Inferior parietal cortex (tissue), 1 donor: ENCODE data around the gene GPAM.
A peak's percentile ranks its signal among the peaks of the same experiment; 100 is the strongest.
"Not testable (repeated sequence)": the region's sequence is repeated elsewhere in the genome, so short reads cannot be mapped to it uniquely, and the experiment has no call there.

Experiments used
- DNase-seq: peaks from one replicate; pipeline ENCODE4 v3.0.0-alpha.2; 2016; ENCODE audit errors: extremely low spot score

The GPAM gene

DNA sequence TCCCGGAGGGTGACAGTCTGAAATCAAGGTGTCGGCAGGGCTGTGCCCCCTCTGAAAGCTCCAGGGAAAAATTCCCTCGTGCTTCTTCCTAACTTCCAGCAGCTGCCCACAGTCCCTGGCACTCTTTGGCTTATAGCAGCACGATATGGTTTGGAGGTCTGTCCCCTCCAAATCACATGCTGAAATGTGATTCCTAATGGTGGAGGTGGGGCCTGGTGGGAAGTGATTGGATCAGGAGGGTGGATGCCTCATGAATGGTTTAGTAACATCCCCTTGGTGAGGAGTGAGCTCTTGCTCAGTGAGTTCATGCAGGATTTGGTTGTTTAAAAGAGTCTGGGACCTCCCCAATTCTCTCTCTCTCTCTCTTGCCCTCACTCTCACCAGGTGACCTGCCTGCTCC, 51.1 kb downstream of the GPAM start:
- no peak for DNase-seq

DNA sequence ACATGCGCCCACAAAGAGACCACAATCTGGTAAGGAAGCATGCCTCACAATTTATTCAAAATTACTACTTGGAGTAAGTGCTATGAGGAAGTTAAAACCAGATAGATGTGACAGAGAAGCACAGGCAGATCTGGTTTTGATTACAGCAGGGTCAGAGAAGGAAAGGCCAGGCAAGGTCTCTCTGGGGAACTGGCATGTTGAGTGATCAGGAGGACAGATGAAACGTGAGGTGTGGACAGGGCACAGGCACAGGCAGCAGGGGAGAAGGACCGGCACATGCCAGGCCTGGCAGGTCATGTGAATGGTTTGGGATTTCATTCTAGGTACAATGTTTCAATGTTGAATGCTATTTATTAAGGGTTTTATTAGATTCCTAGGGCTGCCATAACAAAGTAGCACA, 51.6 kb downstream of the GPAM start:
- DNase-seq, result no peak

DNA sequence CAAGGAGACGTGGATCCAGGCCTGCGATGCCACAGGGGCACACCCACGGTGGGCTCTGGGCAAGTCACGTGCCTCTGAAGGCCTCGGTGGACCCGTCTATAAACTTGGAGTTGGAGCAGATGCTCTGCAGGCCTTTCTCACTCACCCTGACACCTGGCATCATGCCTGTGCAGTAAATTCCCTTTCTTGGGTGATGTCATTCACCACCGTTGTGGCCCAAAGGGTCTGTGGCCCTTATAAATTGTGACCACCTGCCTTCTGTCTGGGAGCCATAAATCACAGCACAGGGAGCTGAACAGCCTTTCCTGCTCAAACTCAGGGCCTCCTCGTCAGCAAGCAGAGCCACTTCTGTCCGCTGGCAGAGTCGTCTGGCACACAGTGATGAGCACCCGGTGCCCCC, 52.2 kb downstream of the GPAM start:
- no peak for DNase-seq

DNA sequence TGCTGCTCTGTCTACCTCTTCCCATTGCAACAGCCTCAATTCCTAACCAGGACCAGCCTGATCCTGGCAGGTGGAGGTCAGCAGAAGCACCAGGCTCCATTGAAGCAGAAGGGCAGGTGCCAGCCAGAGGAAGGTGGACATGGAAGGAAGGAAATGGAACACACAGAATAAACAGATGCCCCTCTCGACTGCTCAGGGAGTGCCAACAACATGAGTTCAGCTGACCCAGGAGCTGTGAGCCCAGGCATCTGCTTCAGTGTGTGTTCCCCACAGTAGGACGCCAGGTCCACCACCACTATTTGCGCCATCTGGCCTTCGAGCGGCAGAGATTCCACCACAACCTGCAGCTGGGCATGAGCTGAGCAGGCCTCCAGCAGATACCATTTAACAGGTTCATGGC, 56.7 kb downstream of the GPAM start:
- no peak for DNase-seq

DNA sequence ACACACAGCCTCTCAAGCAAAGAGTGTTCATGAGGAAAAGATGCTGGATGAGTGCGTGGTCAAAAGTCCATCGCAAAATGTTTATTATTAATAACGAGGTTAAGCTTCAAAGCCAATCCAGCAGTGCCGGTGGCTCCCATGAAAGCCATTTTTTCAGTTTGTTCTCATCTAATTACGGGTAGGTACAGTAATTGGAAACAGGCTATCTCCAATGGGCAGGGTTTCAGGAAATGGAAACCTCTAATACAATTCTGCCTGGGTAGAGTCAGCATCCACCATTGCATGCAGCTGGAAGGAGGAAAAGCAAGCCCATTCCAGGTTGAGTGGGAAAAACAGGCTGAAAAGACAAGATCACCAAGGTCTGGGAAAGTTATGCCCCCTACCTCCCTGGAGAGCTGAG, 57.4 kb downstream of the GPAM start:
- DNase-seq, result no peak

DNA sequence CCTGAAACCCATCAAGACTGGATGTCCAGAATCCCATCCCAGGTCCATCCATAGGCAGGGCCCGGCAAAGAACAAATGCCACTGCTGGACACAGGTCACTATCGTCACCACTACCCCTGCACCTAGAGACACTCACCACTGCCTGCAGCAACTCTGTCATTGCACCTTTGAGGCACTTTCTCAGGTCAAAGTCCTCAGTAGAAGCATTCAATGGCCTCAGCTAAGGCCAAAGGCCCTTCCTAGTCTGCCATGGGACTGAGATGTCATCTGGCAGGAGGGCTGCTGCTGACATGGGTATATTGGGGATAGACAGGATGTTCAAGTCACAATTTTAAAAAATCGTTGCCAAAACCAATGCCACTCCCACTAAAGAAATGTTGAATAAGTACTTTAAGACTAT, 58.7 kb downstream of the GPAM start:
- no peak for DNase-seq

DNA sequence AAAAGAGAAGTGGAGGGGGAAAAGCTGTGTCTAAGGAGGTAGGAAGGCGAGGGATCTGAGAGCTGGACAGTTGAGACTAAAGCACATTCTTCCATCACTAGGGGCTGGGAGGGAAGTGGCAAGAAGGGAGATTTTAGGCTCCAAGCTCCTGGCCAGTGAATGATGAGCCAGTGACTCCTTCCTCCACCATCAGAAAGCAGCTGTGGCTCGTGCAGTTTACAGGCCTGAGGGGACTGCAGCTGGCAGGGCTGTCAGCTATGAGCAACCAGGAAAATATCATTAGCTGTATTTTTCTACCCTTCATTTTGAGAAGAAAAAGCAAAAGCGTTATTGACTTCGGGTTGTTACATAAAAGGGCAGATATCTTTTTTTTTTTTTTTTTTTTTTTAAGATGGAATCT, 60.7 kb downstream of the GPAM start:
- DNase-seq, result no peak

DNA sequence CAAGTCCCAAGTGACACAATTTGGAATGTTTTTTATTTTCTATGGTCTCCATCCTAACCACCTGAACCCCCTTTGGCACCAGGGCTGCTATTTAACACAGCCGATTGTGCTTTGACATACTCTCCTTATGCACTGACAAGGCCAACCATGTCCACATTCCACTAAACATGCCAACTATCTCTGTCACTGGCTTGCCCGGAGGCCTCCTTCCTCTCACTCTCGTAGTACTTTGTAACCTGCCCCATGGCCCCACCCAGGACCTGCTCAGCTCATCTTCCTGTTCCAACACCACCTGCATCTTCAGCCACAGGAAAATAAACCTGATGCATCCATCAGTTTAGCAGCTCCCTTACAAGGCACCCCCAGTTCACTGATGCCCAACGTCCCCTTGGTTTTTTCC, 63.1 kb downstream of the GPAM start:
- no peak for DNase-seq

DNA sequence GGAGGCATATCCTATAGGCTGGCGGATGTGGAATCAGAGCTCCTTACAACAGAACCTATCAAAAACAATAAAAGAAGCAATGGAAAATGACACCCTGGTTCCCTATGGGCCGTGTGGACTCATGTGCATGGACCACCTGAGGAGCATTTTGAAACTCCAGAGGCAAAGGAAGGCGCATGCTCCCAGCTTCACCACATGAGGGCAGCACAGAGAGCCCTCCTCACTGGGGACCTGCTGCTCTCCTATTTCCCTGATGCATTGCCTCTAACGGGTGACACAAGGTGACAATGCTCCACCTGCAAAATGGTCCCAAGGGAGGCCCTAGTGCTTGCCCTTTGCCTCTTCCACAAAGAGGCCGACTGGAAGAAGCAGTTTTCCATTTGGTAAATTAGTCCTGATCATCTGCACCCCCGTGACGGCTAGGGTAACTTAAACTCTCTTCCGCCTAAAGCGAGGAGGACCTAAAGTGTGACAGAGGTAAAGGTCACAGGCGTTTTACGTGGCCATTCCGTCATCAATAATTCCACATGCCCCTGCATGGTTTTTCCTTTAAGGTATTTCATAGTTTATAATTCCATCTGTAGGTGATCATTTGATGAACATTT, 67.7 kb downstream of the GPAM start:
- DNase-seq, result peak; percentile 23

DNA sequence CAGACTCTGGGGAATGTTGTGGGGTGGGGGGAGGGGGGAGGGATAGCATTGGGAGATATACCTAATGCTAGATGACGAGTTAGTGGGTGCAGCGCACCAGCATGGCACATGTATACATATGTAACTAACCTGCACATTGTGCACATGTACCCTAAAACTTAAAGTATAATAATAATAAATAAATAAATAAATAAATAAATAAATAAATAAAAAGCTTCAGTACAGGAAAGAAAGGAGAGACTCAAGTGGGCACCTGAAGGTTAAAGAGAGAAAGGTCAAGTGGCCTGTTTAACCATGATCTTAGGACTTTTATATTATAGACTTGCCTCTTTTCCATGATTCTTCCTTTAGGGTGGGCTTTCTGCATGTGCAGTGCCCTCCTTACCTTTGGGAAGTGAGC, 73.8 kb downstream of the GPAM start:
- not testable (repeated sequence) for DNase-seq
